Kidney epithelial cell (primary cell): Measurements from ENCODE around the gene MED6. TPM values are rescaled to one million over a fixed set of nuclear protein-coding genes. Genes with fewer than 3 reads are reported as not detected.
A peak's percentile ranks its signal among the peaks of the same experiment; 100 is the strongest.

Experiments
- DNase-seq: peaks from one replicate; pipeline ENCODE4 v3.0.0-alpha.2; 2010; ENCODE audit warnings: low read depth
- H3K27me3 ChIP-seq: 2 replicates; pipeline ENCODE4 v1.6.0; 2011; ENCODE audit warnings: low read length; ENCODE audit not compliant: control insufficient read depth, insufficient read depth
- H3K36me3 ChIP-seq: 2 replicates; pipeline ENCODE4 v1.5.1; 2011; ENCODE audit warnings: low read length; ENCODE audit not compliant: control insufficient read depth, insufficient read depth
- H3K4me3 ChIP-seq: 2 replicates; pipeline ENCODE4 v1.5.1; 2011; ENCODE audit warnings: low read depth, mild to moderate bottlenecking, control low read depth, low read length
- total RNA-seq: library from RNA; depleted of rRNA; stranded (reverse); fragments of >200 nt; gene quantifications from 2 replicates; pipeline ENCODE4 v1.2.3, GENCODE V29; 2015
- TF ChIP-seq, protein P1 (sequence below): IDR thresholded peaks from 2 replicates; pipeline ENCODE4 v1.5.1; 2011; ENCODE audit warnings: mild to moderate bottlenecking, moderate library complexity, low read length, control low read depth, inconsistent platforms; ENCODE audit not compliant: insufficient read depth, poor library complexity, severe bottlenecking

Gene MED6
- total RNA-seq, 1 donor from 2014 or later: 33.8 TPM

GRCh38 chr14:70616646-70617045 lies 16.2 kb upstream of the MED6 start:
- DNase-seq: no peak
- TF ChIP-seq, protein P1, sequence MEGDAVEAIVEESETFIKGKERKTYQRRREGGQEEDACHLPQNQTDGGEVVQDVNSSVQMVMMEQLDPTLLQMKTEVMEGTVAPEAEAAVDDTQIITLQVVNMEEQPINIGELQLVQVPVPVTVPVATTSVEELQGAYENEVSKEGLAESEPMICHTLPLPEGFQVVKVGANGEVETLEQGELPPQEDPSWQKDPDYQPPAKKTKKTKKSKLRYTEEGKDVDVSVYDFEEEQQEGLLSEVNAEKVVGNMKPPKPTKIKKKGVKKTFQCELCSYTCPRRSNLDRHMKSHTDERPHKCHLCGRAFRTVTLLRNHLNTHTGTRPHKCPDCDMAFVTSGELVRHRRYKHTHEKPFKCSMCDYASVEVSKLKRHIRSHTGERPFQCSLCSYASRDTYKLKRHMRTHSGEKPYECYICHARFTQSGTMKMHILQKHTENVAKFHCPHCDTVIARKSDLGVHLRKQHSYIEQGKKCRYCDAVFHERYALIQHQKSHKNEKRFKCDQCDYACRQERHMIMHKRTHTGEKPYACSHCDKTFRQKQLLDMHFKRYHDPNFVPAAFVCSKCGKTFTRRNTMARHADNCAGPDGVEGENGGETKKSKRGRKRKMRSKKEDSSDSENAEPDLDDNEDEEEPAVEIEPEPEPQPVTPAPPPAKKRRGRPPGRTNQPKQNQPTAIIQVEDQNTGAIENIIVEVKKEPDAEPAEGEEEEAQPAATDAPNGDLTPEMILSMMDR: no peak

DNA sequence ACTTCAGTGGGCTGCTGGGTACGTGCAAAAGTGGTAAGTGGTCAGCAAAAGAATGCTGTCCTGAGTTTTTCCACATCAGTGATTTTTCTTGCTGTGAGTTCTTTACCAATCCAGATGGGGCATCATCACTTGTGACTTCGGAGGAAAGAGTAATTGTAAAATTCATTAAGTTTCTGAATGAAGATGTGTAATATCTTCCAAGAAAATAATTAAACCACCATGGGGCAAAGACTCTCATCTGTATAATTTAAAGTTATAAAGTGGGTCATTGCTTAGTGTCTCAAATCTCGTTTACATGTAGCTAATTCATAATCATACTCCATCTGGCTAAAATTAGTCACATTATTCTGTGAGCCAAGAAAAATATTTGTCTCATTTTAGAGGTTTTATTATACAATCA lies 10.8 kb upstream of the MED6 start:
- no peak for DNase-seq
- no peaks in the 10 kb centered on the region for H3K36me3 ChIP-seq
- no peaks in the 10 kb centered on the region for H3K27me3 ChIP-seq
- no peak overlapping the region for H3K4me3 ChIP-seq
- TF ChIP-seq, protein P1: no peak

More at GRCh38 chr14:70616646-70617045, 16.2 kb upstream of the MED6 start:
- no peaks in the 10 kb centered on the region for H3K27me3 ChIP-seq
- H3K36me3 ChIP-seq: no peaks in the 10 kb centered on the region
- H3K4me3 ChIP-seq: no peak overlapping the region

DNA sequence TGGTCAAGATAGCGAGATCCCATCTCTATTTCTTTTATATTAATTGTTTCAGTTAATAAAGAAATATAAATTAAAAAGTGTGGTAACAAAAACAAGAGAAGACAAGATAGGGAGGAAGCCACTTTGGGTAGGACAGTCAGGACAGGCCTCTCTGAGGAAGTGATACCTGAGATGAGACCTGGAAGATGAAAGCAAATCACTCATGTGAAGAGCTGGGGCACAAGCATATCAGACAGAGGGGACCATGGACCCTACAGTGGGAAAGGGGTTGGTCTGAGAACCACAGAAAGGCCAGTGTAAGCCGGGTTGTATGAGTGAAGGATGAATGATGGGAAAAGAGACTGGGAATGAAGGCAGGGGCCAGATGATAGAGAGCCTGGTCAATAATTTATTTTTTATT lies 1.8 kb upstream of the MED6 start:
- H3K4me3 ChIP-seq: no peak overlapping the region
- DNase-seq: no peak
- TF ChIP-seq, protein P1: no peak
- no peaks in the 10 kb centered on the region for H3K36me3 ChIP-seq
- no peaks in the 10 kb centered on the region for H3K27me3 ChIP-seq

GRCh38 chr14:70601162-70601561 lies 707 bp upstream of the MED6 start:
- no peak for DNase-seq
- Histone ChIP-seq H3K27me3 (no peaks in the 10 kb centered on the region), H3K4me3 (peak overlapping the region; percentile 98), H3K36me3 (no peaks in the 10 kb centered on the region)
- TF ChIP-seq, protein P1: no peak

- no peak for DNase-seq
- no peaks in the 10 kb centered on the region for H3K27me3 ChIP-seq
- TF ChIP-seq, protein P1: no peak
- H3K4me3 ChIP-seq: peak overlapping the region; percentile 98
- H3K36me3 ChIP-seq: no peaks in the 10 kb centered on the region
Observed at GRCh38 chr14:70599345-70599744, 1.1 kb downstream of the MED6 start.

DNA sequence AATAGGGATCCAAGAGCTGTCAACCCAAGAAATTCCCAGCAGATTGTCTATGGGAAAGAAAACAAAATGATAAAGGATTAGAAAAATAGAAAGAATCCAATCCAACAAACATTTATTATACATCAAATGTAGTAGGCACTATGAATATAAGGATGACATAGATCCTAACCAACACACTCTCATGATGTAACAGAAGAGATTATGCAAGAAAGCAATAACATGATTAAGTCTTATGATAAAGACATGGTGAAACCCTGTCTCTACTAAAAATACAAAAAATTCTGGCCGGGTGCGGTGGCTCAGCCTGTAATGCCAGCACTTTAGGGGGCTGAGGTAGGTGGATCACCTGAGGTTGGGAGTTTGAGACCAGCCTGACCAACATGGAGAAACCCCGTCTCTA lies 2.7 kb downstream of the MED6 start:
- DNase-seq: no peak
- TF ChIP-seq, protein P1: no peak
- H3K27me3 ChIP-seq: no peaks in the 10 kb centered on the region
- H3K36me3 ChIP-seq: no peaks in the 10 kb centered on the region
- no peak overlapping the region for H3K4me3 ChIP-seq
